GM23248 (cell line): ENCODE data around the gene APP. TPM values are rescaled to one million over a fixed set of nuclear protein-coding genes. Genes with fewer than 3 reads are reported as not detected.
"Not testable (repeated sequence)": the region's sequence is repeated elsewhere in the genome, so short reads cannot be mapped to it uniquely, and the experiment has no call there.

ENCODE experiments used
- DNase-seq: peaks from one replicate; pipeline ENCODE4 v3.0.0-alpha.2; 2015
- H2AFZ ChIP-seq: fragments of 200-600 bp; sonication (generic); 2 replicates; pipeline ENCODE4 v1.6.1; 2016; ENCODE audit warnings: antibody characterized with exemption
- H3F3A ChIP-seq: fragments of 200-600 bp; sonication (generic); 2 replicates; pipeline ENCODE4 v1.6.1; 2016; ENCODE audit warnings: mild to moderate bottlenecking, antibody characterized with exemption, mixed run types; ENCODE audit not compliant: insufficient read depth
- H3K27ac ChIP-seq: fragments of 200-600 bp; sonication (generic); 2 replicates; pipeline ENCODE4 v1.5.1; 2016; ENCODE audit warnings: mild to moderate bottlenecking
- H3K27me3 ChIP-seq: fragments of 200-600 bp; sonication (generic); replicated peaks from 2 replicates; pipeline ENCODE4 v1.6.1; 2016; ENCODE audit warnings: mild to moderate bottlenecking; ENCODE audit not compliant: insufficient read depth
- H3K36me3 ChIP-seq: fragments of 200-600 bp; sonication (generic); 2 replicates; pipeline ENCODE4 v1.6.1; 2016; ENCODE audit warnings: low read depth, mild to moderate bottlenecking
- H3K4me1 ChIP-seq: fragments of 200-600 bp; sonication (generic); 2 replicates; pipeline ENCODE4 v1.6.1; 2016; ENCODE audit warnings: mild to moderate bottlenecking; ENCODE audit not compliant: insufficient read depth
- H3K4me2 ChIP-seq: fragments of 200-600 bp; sonication (generic); one replicate; pipeline ENCODE4 v1.6.1; 2016; ENCODE audit warnings: mild to moderate bottlenecking; ENCODE audit not compliant: unreplicated experiment
- H3K4me3 ChIP-seq: fragments of 200-600 bp; sonication (generic); 2 replicates; pipeline ENCODE4 v1.5.1; 2016; ENCODE audit warnings: mild to moderate bottlenecking
- H3K79me2 ChIP-seq: fragments of 200-600 bp; sonication (generic); 2 replicates; pipeline ENCODE4 v1.6.1; 2016; ENCODE audit warnings: mild to moderate bottlenecking; ENCODE audit not compliant: insufficient read depth
- H3K9ac ChIP-seq: fragments of 200-600 bp; sonication (generic); 2 replicates; pipeline ENCODE4 v1.6.1; 2016; ENCODE audit warnings: mild to moderate bottlenecking
- H3K9me2 ChIP-seq: fragments of 200-600 bp; sonication (generic); 2 replicates; pipeline ENCODE4 v1.6.1; 2016; ENCODE audit warnings: mixed run types, mild to moderate bottlenecking, moderate library complexity; ENCODE audit not compliant: insufficient read depth
- H3K9me3 ChIP-seq: fragments of 200-600 bp; sonication (generic); one replicate; pipeline ENCODE4 v1.6.1; 2017; ENCODE audit warnings: low read depth
- H4K20me1 ChIP-seq: fragments of 200-600 bp; sonication (generic); 2 replicates; pipeline ENCODE4 v1.6.0; 2016; ENCODE audit not compliant: insufficient read depth
- EZH2 ChIP-seq: fragments of 200-600 bp; sonication (generic); IDR thresholded peaks from 2 replicates; pipeline ENCODE4 v1.6.1; 2018; ENCODE audit warnings: antibody characterized with exemption, mild to moderate bottlenecking; ENCODE audit not compliant: insufficient read depth, poor library complexity, severe bottlenecking
- EZH2phosphoT487 ChIP-seq: fragments of 200-600 bp; sonication (generic); IDR thresholded peaks from 2 replicates; pipeline ENCODE4 v1.6.1; 2018; ENCODE audit warnings: antibody characterized with exemption, moderate library complexity, mild to moderate bottlenecking, low read depth; ENCODE audit not compliant: insufficient read depth
- WGBS, 2 experiments: methylation state at CpG; one replicate each; pipeline ENCODE4 v1.1.6; 2015 to 2017; ENCODE audit warnings: low lambda C conversion rate in 2 of 2, low coverage in 1 of 2; ENCODE audit errors: missing lambda C conversion rate in 2 of 2; 5-methylcytosine and 5-hydroxymethylcytosine counted together
- in situ Hi-C: fragments of 300-500 bp; cut with MboI; formaldehyde crosslinking; loops from 2 replicates; pipeline ENCODE4 v1.15.0; 2020
- polyA plus RNA-seq: library from polyadenylated mRNA; unstranded; fragments of >200 nt; fragmentation: Nextera tagmentation; extraction: Ambion mirVana; gene quantifications from 2 replicates; pipeline ENCODE4 v1.2.1, GENCODE V29; 2016
- total RNA-seq: library from RNA; depleted of rRNA; stranded (reverse); fragments of >200 nt; shearing (Covaris generic); gene quantifications from 2 replicates; pipeline ENCODE4 v1.2.3, GENCODE V29; 2014

The APP gene
- total and polyA plus RNA-seq, 2 experiments from 2014 or later, result 35.0 to 292 TPM

- H3K27ac ChIP-seq, result no peak overlapping the region
- peaks cover 19% of the 10 kb centered on the region for H3K4me1 ChIP-seq
- in situ Hi-C loops, result no loop called here
- DNase-seq, result no peak
- H3K9me3 ChIP-seq, result no peaks in the 10 kb centered on the region
- peaks cover 98% of the 10 kb centered on the region for H3K79me2 ChIP-seq
- no peaks in the 10 kb centered on the region; the same call in 1 of the 2 replicates for H3K36me3 ChIP-seq
- no peaks in the 10 kb centered on the region for H3K9me2 ChIP-seq
- 90 to 95% methylated on average over 6 of the region's 6 CpGs for WGBS, 2 experiments
- H4K20me1 ChIP-seq, result no peaks in the 10 kb centered on the region; the same call in none of the 2 replicates
- no peaks in the 10 kb centered on the region for H3K27me3 ChIP-seq
- peaks cover 30% of the 10 kb centered on the region for H3F3A ChIP-seq
- no peak overlapping the region for H3K4me2 ChIP-seq
- no peak overlapping the region for H3K9ac ChIP-seq
- no peak overlapping the region for H2AFZ ChIP-seq
- TF ChIP-seq EZH2, result no peak
- no peak for TF ChIP-seq EZH2phosphoT487
- H3K4me3 ChIP-seq, result no peak overlapping the region
Measured at GRCh38 chr21:26136671-26137070, 33.9 kb downstream of the APP start.

GRCh38 chr21:26135520-26135919 is 35.0 kb downstream of the APP start:
- H3K4me2 ChIP-seq, result no peak overlapping the region
- H3K4me1 ChIP-seq, result peaks cover 19% of the 10 kb centered on the region
- no peak overlapping the region for H2AFZ ChIP-seq
- 97 to 99% methylated on average over 7 of the region's 7 CpGs for WGBS, 2 experiments
- no peaks in the 10 kb centered on the region for H3K27me3 ChIP-seq
- peaks cover 97% of the 10 kb centered on the region for H3K79me2 ChIP-seq
- no peaks in the 10 kb centered on the region for H3K9me3 ChIP-seq
- no peak for DNase-seq
- H3F3A ChIP-seq, result peaks cover 21% of the 10 kb centered on the region
- no peak overlapping the region for H3K9ac ChIP-seq
- H3K9me2 ChIP-seq, result no peaks in the 10 kb centered on the region
- no peak overlapping the region for H3K4me3 ChIP-seq
- no peaks in the 10 kb centered on the region; the same call in none of the 2 replicates for H4K20me1 ChIP-seq
- no peaks in the 10 kb centered on the region; the same call in 1 of the 2 replicates for H3K36me3 ChIP-seq
- TF ChIP-seq EZH2phosphoT487 (no peak), EZH2 (no peak)
- no peak overlapping the region for H3K27ac ChIP-seq
- in situ Hi-C loops, result no loop called here

DNA sequence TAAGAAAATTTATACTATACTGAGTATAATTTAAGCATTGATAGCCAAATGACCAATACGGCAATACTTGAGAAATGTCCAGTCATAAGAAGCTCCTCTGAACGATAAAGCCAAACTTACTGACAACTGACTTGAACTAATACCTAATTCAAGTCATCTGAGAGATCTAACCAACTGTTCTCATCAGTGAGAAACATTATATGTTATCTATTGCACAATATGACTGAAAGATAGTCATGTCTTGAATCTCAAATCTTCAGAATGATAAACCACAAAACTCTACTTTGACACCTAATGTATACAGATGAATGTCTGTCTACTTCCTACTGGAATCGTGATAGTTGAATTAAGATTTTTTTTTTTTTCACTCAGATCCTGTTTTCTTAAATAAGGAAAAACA is 39.0 kb downstream of the APP start:
- Histone ChIP-seq H3K9ac (no peak overlapping the region), H3K9me3 (no peaks in the 10 kb centered on the region), H4K20me1 (no peaks in the 10 kb centered on the region; the same call in 1 of the 2 replicates), H3K27ac (no peak overlapping the region), H3K36me3 (peaks cover 8% of the 10 kb centered on the region), H3F3A (peaks cover 10% of the 10 kb centered on the region; the same call in 1 of the 2 replicates), H3K27me3 (no peaks in the 10 kb centered on the region), H3K4me1 (peaks cover 18% of the 10 kb centered on the region), H3K4me2 (no peak overlapping the region), H3K4me3 (no peak overlapping the region), H3K9me2 (no peaks in the 10 kb centered on the region), H2AFZ (no peak overlapping the region), H3K79me2 (peaks cover 98% of the 10 kb centered on the region)
- TF ChIP-seq EZH2phosphoT487, result no peak
- TF ChIP-seq EZH2, result no peak
- WGBS, 2 experiments, result 96 to 100% methylated on average over 3 of the region's 3 CpGs
- in situ Hi-C loops, result no loop called here
- DNase-seq, result no peak

- H3K4me2 ChIP-seq, H3K27me3 ChIP-seq, DNase-seq, H3K27ac ChIP-seq, H3K36me3 ChIP-seq, H3K9ac ChIP-seq, H2AFZ ChIP-seq, in situ Hi-C loops, H3K4me3 ChIP-seq, H3K9me2 ChIP-seq, H4K20me1 ChIP-seq, H3K9me3 ChIP-seq: not testable (repeated sequence)
- Histone ChIP-seq H3F3A (peaks cover 10% of the 10 kb centered on the region; the same call in 1 of the 2 replicates), H3K79me2 (peaks cover 98% of the 10 kb centered on the region), H3K4me1 (peaks cover 18% of the 10 kb centered on the region)
- WGBS, 2 experiments, result 90 to 91% methylated on average over 14 of the region's 14 CpGs
Measured at GRCh38 chr21:26131053-26131452, 39.5 kb downstream of the APP start.

DNA sequence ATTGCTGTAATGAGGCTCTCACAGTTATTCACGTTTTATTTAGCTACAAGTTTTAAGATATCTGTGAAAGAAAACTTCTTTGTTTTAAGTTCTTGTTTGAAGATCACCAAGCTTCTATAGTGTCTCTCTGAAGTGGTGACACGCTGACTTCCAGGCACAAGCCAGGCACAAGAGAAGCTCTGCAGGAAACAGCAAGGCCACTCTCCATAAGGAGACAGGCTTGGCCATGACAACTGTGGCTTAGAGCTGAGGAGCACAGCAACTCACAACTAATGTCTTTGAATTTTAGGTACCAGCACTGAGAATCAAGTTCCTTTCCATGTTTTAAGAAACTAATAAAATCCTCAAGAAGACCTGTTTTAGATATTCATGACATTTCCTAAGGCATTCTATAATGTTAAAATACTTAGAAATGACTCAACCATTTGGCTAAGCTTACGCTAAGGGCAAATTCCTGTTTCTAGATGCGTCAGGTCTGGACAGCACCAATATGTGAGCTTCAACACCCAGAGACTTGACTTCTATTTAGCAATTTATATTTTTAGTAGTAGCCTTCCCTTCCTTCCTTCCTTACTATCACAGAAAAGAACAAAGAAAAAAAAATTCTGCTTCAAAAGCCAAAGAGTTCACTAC is 40.2 kb downstream of the APP start:
- Histone ChIP-seq H3F3A (peaks cover 10% of the 10 kb centered on the region; the same call in 1 of the 2 replicates), H3K4me1 (peaks cover 18% of the 10 kb centered on the region), H2AFZ (no peak overlapping the region), H3K27ac (no peak overlapping the region), H3K9me2 (no peaks in the 10 kb centered on the region), H3K9me3 (no peaks in the 10 kb centered on the region), H3K36me3 (peaks cover 8% of the 10 kb centered on the region), H3K4me3 (no peak overlapping the region), H3K4me2 (no peak overlapping the region), H3K79me2 (peaks cover 98% of the 10 kb centered on the region), H3K27me3 (no peaks in the 10 kb centered on the region), H3K9ac (no peak overlapping the region), H4K20me1 (no peaks in the 10 kb centered on the region; the same call in 1 of the 2 replicates)
- no peak for DNase-seq
- in situ Hi-C loops, result no loop called here
- TF ChIP-seq EZH2, result no peak
- TF ChIP-seq EZH2phosphoT487, result no peak
- WGBS, 2 experiments, result 96 to 97% methylated on average over 4 of the region's 4 CpGs
